ENCODE data around the gene SLC46A3. TPM values are rescaled to one million over a fixed set of nuclear protein-coding genes. Genes with fewer than 3 reads are reported as not detected.

SLC46A3 gene
- total RNA-seq, 1 experiment from 2014 or later: 8.1 TPM

- intact Hi-C loops (cut with micrococcal nuclease): no loop called here
- POLR2A ChIA-PET: no interaction called here
- peaks cover 13% of the 10 kb centered on the region for H3K4me1 Mint-ChIP-seq (ENCODE audit: insufficient read depth, unreplicated experiment)
- H3K36me3 Mint-ChIP-seq (ENCODE audit: insufficient read depth, unreplicated experiment): no peaks in the 10 kb centered on the region
- CTCF ChIA-PET: no interaction called here
- H3K27ac Mint-ChIP-seq (ENCODE audit: low read depth, unreplicated experiment): no peak overlapping the region
- TF ChIP-seq CTCF (IDR thresholded peaks at IDR 0.05; ENCODE audit: unreplicated experiment): no peak
- H3K9me3 Mint-ChIP-seq (ENCODE audit: unreplicated experiment): no peaks in the 10 kb centered on the region
- BruUV-seq (replicated peaks): no TSS peak
- H3K4me3 Mint-ChIP-seq (ENCODE audit: unreplicated experiment): no peak overlapping the region
- DNase-seq (ENCODE audit: unreplicated experiment): no peak
- no peaks in the 10 kb centered on the region for H3K27me3 Mint-ChIP-seq (ENCODE audit: insufficient read depth, unreplicated experiment)
Measured at GRCh38 chr13:28723806-28724205, 5.0 kb upstream of the SLC46A3 start.

GRCh38 chr13:28719227-28720055, 671 bp upstream of the SLC46A3 start:
- peaks cover 33% of the 10 kb centered on the region for H3K4me1 Mint-ChIP-seq (ENCODE audit: insufficient read depth, unreplicated experiment)

GRCh38 chr13:28718196-28718542, 601 bp downstream of the SLC46A3 start:
- BruUV-seq (replicated peaks): no TSS peak
- H3K9me3 Mint-ChIP-seq (ENCODE audit: unreplicated experiment): no peaks in the 10 kb centered on the region
- H3K4me1 Mint-ChIP-seq (ENCODE audit: insufficient read depth, unreplicated experiment): peaks cover 33% of the 10 kb centered on the region
- no peaks in the 10 kb centered on the region for H3K27me3 Mint-ChIP-seq (ENCODE audit: insufficient read depth, unreplicated experiment)
- peak overlapping the region; percentile 81 for H3K4me3 Mint-ChIP-seq (ENCODE audit: unreplicated experiment)
- ChIA-PET POLR2A (interaction anchor here (0.6 to 4.7 kb wide), 16 partner anchors 8 to 632 kb away, joined by 3 to 29 read pairs (median 3); partner anchors contain the start of genes PAN3 and POMP), CTCF (interaction anchor here (0.7 to 1.2 kb wide), 3 partner anchors 11 to 993 kb away, joined by 3 to 4 read pairs (median 4); no protein-coding TSS in a partner anchor)
- TF ChIP-seq CTCF (IDR thresholded peaks at IDR 0.05; ENCODE audit: unreplicated experiment): no peak
- peak overlapping the region; percentile 93 for H3K27ac Mint-ChIP-seq (ENCODE audit: low read depth, unreplicated experiment)
- peak; percentile 80 for DNase-seq (ENCODE audit: unreplicated experiment)
- peaks cover 8% of the 10 kb centered on the region for H3K36me3 Mint-ChIP-seq (ENCODE audit: insufficient read depth, unreplicated experiment)
- intact Hi-C loops (cut with micrococcal nuclease): loop anchor here (1.0 to 5.0 kb wide), 3 partner anchors 35 to 79 kb away; no protein-coding TSS in a partner anchor

More at GRCh38 chr13:28719227-28720055, 671 bp upstream of the SLC46A3 start:
- BruUV-seq (replicated peaks): TSS peak; percentile 16
- no peaks in the 10 kb centered on the region for H3K9me3 Mint-ChIP-seq (ENCODE audit: unreplicated experiment)
- no peaks in the 10 kb centered on the region for H3K27me3 Mint-ChIP-seq (ENCODE audit: insufficient read depth, unreplicated experiment)
- H3K27ac Mint-ChIP-seq (ENCODE audit: low read depth, unreplicated experiment): peak overlapping the region; percentile 93
- peak overlapping the region; percentile 81 for H3K4me3 Mint-ChIP-seq (ENCODE audit: unreplicated experiment)
- H3K36me3 Mint-ChIP-seq (ENCODE audit: insufficient read depth, unreplicated experiment): no peaks in the 10 kb centered on the region
- ChIA-PET POLR2A (interaction anchor here (0.6 to 4.7 kb wide), 14 partner anchors 9 to 1610 kb away, joined by 3 to 29 read pairs (median 4); partner anchors contain the start of gene POMP), CTCF (interaction anchor here (0.5 to 1.1 kb wide), 5 partner anchors 12 to 1100 kb away, joined by 3 to 4 read pairs (median 4); no protein-coding TSS in a partner anchor)
- intact Hi-C loops (cut with micrococcal nuclease): loop anchor here (2.0 to 5.0 kb wide), 2 partner anchors 42 to 77 kb away; no protein-coding TSS in a partner anchor
- TF ChIP-seq CTCF (IDR thresholded peaks at IDR 0.05; ENCODE audit: unreplicated experiment): no peak
- peak; percentile 55 for DNase-seq (ENCODE audit: unreplicated experiment)

- Mint-ChIP-seq H3K36me3 (ENCODE audit: insufficient read depth, unreplicated experiment) (peaks cover 10% of the 10 kb centered on the region), H3K27ac (ENCODE audit: low read depth, unreplicated experiment) (peak overlapping the region; percentile 93), H3K9me3 (ENCODE audit: unreplicated experiment) (no peaks in the 10 kb centered on the region), H3K4me1 (ENCODE audit: insufficient read depth, unreplicated experiment) (peaks cover 33% of the 10 kb centered on the region), H3K27me3 (ENCODE audit: insufficient read depth, unreplicated experiment) (no peaks in the 10 kb centered on the region), H3K4me3 (ENCODE audit: unreplicated experiment) (peak overlapping the region; percentile 81)
- ChIA-PET CTCF (interaction anchor here (0.6 to 1.2 kb wide), 6 partner anchors 10 to 890 kb away, joined by 3 to 5 read pairs (median 4); no protein-coding TSS in a partner anchor), POLR2A (interaction anchor here (0.6 to 4.7 kb wide), 8 partner anchors 10 to 62 kb away, joined by 3 to 29 read pairs (median 3); partner anchors contain the start of gene POMP)
- intact Hi-C loops (cut with micrococcal nuclease): loop anchor here (5.0 kb wide), 1 partner anchor 40 kb away; no protein-coding TSS in a partner anchor
- peak; percentile 42 for DNase-seq (ENCODE audit: unreplicated experiment)
- BruUV-seq (replicated peaks): no TSS peak
- TF ChIP-seq CTCF (IDR thresholded peaks at IDR 0.05; ENCODE audit: unreplicated experiment): no peak
Measured at GRCh38 chr13:28717170-28717569, 1.6 kb downstream of the SLC46A3 start.

Data from MCF 10A (cell line).